MG63 (cell line): ENCODE measurements around the gene IPO13. TPM values are rescaled to one million over a fixed set of nuclear protein-coding genes. Genes with fewer than 3 reads are reported as not detected.
A peak's percentile ranks its signal among the peaks of the same experiment; 100 is the strongest.

Experiments used
- DNase-seq: peaks from one replicate; pipeline ENCODE4 v3.0.0-alpha.2; 2020
- H3K27me3 ChIP-seq: fragments of 250-450 bp; sonication (Bioruptor Pico); 2 replicates; pipeline ENCODE4 v1.5.1; 2020; ENCODE audit warnings: mild to moderate bottlenecking, moderate library complexity
- H3K36me3 ChIP-seq: fragments of 250-450 bp; sonication (Bioruptor Pico); 2 replicates; pipeline ENCODE4 v1.5.1; 2020; ENCODE audit warnings: mild to moderate bottlenecking, moderate library complexity
- H3K4me3 ChIP-seq: fragments of 250-450 bp; sonication (Bioruptor Pico); 2 replicates; pipeline ENCODE4 v1.5.1; 2020; ENCODE audit warnings: mild to moderate bottlenecking, moderate library complexity
- H3K9me3 ChIP-seq: fragments of 250-450 bp; sonication (Bioruptor Pico); 2 replicates; pipeline ENCODE4 v1.5.1; 2020; ENCODE audit warnings: mild to moderate bottlenecking, moderate library complexity
- total RNA-seq: library from RNA; depleted of rRNA; stranded (reverse); fragments of >200 nt; shearing (Covaris generic); gene quantifications from 2 replicates; pipeline ENCODE4 v1.2.3, GENCODE V29; 2014; ENCODE audit warnings: low replicate concordance; rRNA removed

The IPO13 gene
- total RNA-seq, 1 experiment from 2014 or later: 24.4 TPM

DNA sequence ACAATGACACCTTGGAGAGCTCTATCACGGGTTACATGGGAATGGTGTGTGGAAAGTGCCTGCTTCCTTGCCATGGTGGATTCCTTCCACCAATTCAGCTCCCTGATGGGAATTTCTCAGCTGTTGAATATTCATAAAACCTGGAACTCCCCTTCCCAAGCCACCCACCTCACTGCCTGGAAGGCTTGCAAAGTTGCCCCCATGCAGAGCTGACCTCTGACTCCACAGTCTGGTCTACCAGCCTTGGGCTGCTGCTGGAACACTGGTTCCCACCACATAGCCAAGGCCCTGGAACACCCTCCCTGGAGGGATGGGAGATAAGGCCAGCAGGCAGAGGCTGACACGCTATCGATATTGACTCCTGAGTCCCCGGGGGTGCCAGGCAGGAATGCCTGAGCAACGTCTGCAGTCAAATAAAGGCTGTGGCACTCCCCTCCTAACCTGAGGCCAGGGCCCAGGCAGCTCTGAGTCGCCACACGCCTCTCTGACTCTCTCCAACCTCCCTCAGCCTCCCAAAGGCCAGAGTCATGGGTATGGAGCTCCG, 53.4 kb downstream of the IPO13 start:
- H3K36me3 ChIP-seq: 0 out of 2 replicates have a peak, but pooled peaks cover 2% of the 10 kb centered on the region
- no peak for DNase-seq
- no peak overlapping the region for H3K4me3 ChIP-seq
- H3K9me3 ChIP-seq: no peaks in the 10 kb centered on the region
- no peaks in the 10 kb centered on the region for H3K27me3 ChIP-seq

DNA sequence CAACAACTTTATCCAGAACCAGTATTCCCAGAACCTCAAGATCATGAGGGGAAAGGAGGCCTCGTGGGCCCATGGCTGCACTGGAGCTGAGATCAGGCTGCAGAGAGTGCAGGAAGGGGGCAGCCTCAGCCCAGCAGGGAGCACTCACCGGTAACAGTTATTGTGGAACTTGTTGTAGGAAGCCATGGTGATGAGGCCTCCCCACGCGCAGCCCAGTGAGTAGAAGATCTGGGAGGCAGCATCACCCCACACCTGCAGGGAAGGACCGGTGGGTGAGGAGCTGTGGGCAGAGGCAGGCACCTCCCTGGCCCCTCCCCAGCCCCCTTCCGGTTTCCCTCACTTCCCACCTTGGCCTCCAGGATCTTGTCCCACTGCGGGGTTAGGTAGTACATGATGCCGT, 55.4 kb downstream of the IPO13 start:
- Histone ChIP-seq H3K9me3 (no peaks in the 10 kb centered on the region), H3K4me3 (no peak overlapping the region)
- no peak for DNase-seq

DNA sequence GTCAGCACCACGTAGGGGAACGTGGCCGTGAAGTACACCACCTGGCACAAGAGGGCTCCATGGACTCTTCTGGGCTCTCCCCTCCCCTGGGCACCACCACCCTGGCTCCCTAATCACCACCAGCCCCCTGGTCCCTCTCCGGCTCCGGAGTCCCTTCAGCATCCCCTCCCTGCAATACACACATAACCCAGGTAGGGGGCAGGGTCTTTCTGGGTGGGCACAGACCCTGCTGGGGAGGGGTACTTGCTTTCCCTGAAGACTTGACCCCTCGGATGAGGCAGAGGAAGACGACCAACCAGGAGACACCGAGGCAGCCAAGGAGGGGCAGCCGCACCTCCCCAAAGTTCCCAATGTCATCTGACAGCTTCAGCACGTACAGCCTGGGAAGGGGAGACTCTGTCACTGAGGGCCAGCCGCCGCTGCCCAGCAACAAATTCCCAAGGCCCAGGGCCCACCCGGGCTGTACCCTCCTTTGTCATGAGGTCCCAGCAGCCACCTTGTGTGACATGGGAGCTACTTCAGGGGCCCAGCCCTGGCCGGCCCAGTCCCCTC, 55.9 kb downstream of the IPO13 start:
- H3K9me3 ChIP-seq: no peaks in the 10 kb centered on the region
- H3K4me3 ChIP-seq: no peak overlapping the region

More for the DNA sequence above, 55.4 kb downstream of the IPO13 start:
- H3K36me3 ChIP-seq: peaks cover 4% of the 10 kb centered on the region; the same call in 1 of the 2 replicates
- H3K27me3 ChIP-seq: no peaks in the 10 kb centered on the region

DNA sequence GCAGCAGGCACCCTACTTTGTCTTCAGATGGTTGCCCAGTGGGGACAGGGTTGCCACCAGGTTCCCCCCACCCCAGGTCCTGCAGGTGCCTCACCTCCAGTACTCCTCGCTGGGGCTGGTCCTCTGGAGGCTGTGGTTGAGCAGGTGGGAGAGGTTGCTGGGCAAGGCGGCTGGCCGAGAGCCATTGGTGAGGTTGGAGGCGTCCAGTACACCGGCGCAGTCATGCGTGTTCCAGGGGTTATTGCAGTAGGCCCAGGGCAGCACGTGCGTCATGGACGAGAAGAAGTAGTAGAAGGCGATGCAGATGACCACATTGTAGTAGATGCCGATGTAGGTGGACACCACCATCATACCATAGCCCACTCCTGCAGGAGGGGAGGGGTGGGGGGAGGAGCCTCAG, 61.5 kb downstream of the IPO13 start:
- no peaks in the 10 kb centered on the region for H3K9me3 ChIP-seq
- H3K4me3 ChIP-seq: no peak overlapping the region
- peaks cover 2% of the 10 kb centered on the region; the same call in 1 of the 2 replicates for H3K36me3 ChIP-seq
- H3K27me3 ChIP-seq: no peaks in the 10 kb centered on the region
- DNase-seq: no peak

More for the DNA sequence above, 55.9 kb downstream of the IPO13 start:
- Histone ChIP-seq H3K27me3 (no peaks in the 10 kb centered on the region), H3K36me3 (peaks cover 4% of the 10 kb centered on the region; the same call in 1 of the 2 replicates)
- DNase-seq: no peak

DNA sequence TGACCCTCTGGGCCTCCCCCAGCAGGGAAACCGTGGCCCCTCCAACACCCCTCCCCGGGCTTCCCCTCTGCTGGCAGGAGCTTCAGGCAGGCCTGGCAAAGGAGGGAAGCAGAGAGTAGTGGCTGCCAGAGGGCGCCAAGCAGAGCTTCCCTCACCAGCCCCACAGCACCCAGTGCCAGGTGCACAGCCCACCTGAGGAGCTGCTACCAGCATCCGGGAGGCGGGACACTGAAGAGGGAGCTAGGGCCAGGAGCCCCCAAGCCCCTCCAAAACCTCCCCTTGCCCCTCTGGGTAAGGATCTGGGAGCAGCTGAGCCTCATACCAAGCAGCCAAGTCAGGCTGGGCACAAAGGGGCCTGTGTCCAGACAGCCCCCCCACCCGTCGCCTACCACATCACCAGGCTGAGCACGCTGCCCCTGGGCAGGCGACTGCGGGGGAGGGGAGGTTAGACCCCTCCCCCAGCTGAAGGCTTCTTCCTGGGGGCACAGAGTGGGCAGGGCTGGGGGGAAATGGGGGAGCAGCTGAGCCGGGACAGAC, 64.3 kb downstream of the IPO13 start:
- H3K36me3 ChIP-seq: peaks cover 2% of the 10 kb centered on the region; the same call in 1 of the 2 replicates
- H3K27me3 ChIP-seq: no peaks in the 10 kb centered on the region
- no peak for DNase-seq
- no peak overlapping the region for H3K4me3 ChIP-seq
- no peaks in the 10 kb centered on the region for H3K9me3 ChIP-seq

DNA sequence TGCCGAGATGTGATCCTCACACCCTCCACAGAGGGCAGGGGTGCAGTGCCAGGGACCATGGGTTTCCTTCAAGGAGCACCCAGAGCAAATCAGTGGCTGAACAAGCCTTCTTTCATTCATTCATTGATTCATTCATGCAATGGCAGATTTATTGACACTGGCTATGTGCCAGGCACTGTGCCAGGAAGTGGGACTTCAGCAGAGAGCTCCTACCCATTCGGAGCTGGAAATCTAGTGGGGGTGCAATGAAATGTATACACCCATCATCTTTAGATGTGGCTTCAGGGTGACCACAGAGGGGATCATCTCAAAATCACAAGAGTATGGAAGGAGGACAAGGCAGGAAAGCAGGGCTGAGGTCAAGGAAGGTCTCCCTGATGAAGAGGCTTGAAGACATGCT, 65.7 kb downstream of the IPO13 start:
- Histone ChIP-seq H3K4me3 (no peak overlapping the region), H3K9me3 (no peaks in the 10 kb centered on the region), H3K27me3 (no peaks in the 10 kb centered on the region), H3K36me3 (no peaks in the 10 kb centered on the region)
- no peak for DNase-seq

DNA sequence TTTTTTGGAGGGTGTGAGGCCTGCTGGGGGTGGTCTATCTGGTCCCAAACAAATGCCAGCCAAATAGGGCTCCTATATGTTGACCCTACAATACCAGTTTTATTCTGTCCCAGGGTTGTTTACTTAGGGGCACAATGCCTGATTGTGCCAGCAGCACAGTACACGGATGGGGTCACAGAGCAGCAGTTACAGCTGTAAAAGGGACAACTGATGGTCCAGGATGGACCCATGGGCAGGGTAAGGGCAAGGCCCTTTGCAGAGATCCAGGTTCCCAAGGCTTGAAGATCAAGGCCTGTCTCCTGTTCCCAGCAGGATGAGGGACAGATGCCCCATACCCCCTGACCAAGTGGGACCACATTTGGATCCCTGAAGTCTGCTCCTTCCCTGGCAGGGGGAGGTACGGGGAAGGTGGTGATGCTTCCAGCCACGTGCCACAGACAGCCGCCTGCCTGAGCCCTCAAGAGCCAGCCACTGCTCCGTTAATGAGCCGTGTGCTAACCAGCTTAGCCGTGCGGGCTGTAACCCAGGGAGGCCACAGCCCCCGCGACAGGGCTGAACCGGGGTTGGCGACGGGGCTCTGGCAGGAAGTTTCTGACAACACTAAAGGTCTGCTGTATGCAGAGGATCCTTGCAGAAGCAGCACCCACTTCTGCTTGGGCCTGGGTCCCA, 66.3 kb downstream of the IPO13 start:
- Histone ChIP-seq H3K27me3 (no peaks in the 10 kb centered on the region), H3K36me3 (no peaks in the 10 kb centered on the region), H3K9me3 (no peaks in the 10 kb centered on the region), H3K4me3 (no peak overlapping the region)
- DNase-seq: no peak

DNA sequence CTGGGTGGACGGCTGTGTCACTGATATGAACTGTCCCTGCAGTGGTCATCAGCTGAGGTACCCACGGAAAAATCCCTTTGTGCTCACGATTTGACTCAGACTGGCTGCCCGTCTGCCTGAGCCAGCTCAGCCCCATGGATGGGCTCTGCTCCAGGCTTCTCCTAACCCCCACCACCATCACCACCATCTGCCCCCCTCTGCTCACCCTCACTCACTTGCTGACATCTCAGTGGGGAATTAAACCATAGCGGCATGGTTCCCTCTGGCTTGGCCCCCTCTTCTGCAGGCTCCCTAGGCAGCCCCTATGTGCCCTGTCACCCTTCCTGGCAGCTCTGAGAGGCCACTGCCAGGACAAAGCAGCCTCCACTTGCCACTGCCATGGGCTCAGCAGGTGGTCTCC, 67.2 kb downstream of the IPO13 start:
- H3K27me3 ChIP-seq: no peaks in the 10 kb centered on the region

DNA sequence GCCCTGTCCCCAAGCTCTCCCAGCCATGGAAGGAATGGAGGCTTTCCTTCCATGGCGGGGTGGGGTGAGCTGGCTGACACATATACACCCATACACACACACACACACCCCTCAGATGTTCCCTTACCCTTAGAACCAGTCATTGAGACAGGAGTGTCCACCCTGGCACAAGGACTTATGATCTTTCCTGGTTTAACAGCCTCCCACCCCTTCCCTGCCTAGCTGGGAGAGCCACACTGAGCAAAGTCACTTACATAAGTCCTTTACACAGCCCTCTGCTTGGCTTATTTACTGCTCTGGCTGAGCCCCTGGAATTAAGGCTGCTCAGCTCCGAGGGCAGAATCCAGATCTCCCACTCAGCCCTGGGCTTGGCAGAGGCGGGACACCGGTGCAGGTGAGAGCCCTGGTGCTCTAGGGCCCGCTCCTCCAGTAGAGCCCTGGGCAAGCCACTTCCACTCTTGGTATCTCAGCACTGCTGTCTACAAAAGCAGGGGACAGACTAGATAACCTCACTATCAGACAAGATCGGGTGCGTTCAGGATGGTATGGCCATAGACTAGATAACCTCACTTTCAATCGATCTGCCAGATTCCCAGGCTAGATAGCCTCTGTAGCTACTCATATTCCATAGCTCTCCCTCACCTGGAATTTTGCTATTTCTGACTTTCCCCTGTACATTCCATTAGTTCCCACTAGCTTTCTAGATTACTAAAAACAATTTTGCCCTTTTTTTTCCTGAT, 67.8 kb downstream of the IPO13 start:
- Histone ChIP-seq H3K36me3 (no peaks in the 10 kb centered on the region), H3K4me3 (no peak overlapping the region), H3K9me3 (no peaks in the 10 kb centered on the region), H3K27me3 (no peaks in the 10 kb centered on the region)
- no peak for DNase-seq

More for the DNA sequence above, 67.2 kb downstream of the IPO13 start:
- no peaks in the 10 kb centered on the region for H3K36me3 ChIP-seq
- no peaks in the 10 kb centered on the region for H3K9me3 ChIP-seq
- no peak for DNase-seq
- H3K4me3 ChIP-seq: no peak overlapping the region

DNA sequence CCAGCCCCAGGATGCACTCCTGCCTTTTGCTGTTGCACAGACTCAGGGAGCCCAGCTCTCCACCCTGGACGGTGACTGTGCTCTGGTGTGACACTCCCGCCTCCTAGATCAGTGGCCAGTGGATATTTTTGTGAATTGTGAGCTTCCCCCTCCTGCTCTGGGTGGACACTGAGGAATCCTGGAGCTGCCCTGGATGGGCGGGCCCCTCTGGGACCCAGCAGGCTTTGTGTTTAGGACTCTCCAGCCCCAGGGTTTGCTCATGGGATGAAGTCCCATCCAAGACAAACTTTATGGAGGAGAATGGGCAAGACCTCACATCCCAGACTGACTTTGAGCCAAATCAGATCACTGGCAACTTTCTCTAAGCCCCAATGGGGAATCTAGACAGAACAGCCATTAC, 68.5 kb downstream of the IPO13 start:
- Histone ChIP-seq H3K4me3 (no peak overlapping the region), H3K9me3 (no peaks in the 10 kb centered on the region), H3K27me3 (no peaks in the 10 kb centered on the region), H3K36me3 (no peaks in the 10 kb centered on the region)
- peak; percentile 47 for DNase-seq

DNA sequence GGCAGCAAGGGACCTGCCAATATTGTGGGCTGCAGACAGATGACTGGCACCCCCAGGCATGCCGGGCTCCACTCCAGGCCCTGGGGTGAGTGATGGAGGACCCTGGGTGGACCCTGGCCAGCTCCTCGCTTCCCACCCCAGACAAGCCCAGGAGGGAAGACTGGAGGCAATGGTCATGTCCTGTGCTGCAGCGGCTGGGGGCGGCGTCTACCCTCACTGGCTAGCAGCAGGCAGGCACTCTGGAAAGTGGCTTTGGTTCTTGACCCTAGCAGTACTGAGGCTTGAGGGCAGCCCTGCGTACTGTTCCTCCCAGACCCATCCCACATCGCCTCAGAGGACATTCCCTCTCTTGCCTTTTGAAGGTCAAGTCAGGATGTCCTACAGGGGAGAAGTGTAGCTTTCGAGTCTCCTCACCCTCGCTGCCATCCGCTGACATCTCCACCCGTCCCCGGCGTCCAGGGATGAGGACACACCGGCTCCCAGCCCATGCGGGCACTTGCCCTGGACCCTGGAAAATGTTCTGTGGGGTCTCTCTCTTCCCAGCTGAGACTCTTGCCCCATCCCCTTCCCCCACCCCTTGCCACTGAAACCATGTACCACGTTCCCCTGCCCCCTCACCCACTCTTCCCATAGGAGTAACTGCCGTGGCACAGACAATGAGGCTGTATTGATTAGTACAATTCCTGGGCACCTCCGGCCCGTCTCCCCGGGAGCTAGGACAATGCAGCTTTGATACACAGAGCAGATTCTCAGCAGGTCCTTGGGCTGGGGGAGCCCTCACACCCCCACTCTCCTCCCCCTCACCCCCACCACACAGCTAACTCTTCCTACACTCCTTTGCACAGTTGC, 69.5 kb downstream of the IPO13 start:
- Histone ChIP-seq H3K36me3 (no peaks in the 10 kb centered on the region), H3K4me3 (no peak overlapping the region), H3K27me3 (no peaks in the 10 kb centered on the region), H3K9me3 (no peaks in the 10 kb centered on the region)
- peak; percentile 50 for DNase-seq

DNA sequence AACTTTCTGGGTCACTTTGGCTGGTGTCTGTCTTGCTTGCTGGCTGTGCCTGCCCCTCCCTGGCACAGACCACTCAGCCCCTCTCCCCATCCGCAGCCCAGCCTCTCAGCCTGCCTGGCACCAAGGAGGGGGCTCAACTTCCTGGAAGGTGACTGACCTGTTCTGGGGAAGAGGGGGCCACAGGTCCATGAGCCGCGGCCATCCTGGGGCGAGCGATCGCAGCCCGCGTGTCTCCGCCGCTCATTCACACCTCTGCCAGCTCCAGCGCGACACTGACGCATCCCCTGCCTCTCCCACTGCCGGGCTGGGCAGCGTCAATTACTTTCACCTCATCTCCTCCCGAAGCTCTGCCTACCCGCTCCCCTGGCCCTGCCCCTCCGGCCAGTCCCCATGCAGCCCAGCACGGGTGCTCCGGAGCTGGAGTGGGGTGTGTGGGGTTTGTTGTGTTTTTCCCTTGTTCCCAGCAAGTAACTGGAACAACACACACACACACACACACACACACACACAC, 70.2 kb downstream of the IPO13 start:
- Histone ChIP-seq H3K4me3 (no peak overlapping the region), H3K9me3 (no peaks in the 10 kb centered on the region), H3K36me3 (no peaks in the 10 kb centered on the region), H3K27me3 (no peaks in the 10 kb centered on the region)
- no peak for DNase-seq

Other genes starting within 250 kb of the IPO13 start
- gene ST3GAL3, start 239.4 kb upstream of the IPO13 start, total RNA-seq: 1.1 and 9.2 TPM in 2 replicates
- not detected in 2 replicates for gene ARTN, start 13.1 kb upstream of the IPO13 start, total RNA-seq
- 20.7 and 44.0 TPM in 2 replicates for gene DPH2, start 23.1 kb downstream of the IPO13 start, total RNA-seq
- 124 and 126 TPM in 2 replicates for gene ATP6V0B, start 28.0 kb downstream of the IPO13 start, total RNA-seq
- 62.1 and 95.8 TPM in 2 replicates for gene B4GALT2, start 32.3 kb downstream of the IPO13 start, total RNA-seq
- 1.6 and 5.9 TPM in 2 replicates for gene CCDC24, start 44.6 kb downstream of the IPO13 start, total RNA-seq
- gene SLC6A9, start 84.5 kb downstream of the IPO13 start, total RNA-seq: 1.6 and 6.0 TPM in 2 replicates
- gene KLF17, start 171.9 kb downstream of the IPO13 start, total RNA-seq: 3.1 TPM in 1 of 2 replicates, not detected in the other
- gene KLF18, start 194.7 kb downstream of the IPO13 start, total RNA-seq: not detected in 2 replicates